Panc1 (cell line): Measurements from ENCODE around the gene ELP1. TPM values are rescaled to one million over a fixed set of nuclear protein-coding genes. Genes with fewer than 3 reads are reported as not detected.

ENCODE experiments used
- ATAC-seq: fragments of 200-7000 bp; cut with Tn5 transposase; 2 replicates; pipeline ENCODE4 v1.9.1; 2020; ENCODE audit warnings: mild to moderate bottlenecking, moderate library complexity
- Bru-seq: library from RNA; stranded (reverse); fragments of 400-500 nt; gene quantifications from one replicate; lab custom pipeline; 2021; lab: Mats Ljungman, UMichigan
- BruChase-seq, 2 experiments: library from RNA; stranded (reverse); fragments of 400-500 nt; gene quantifications; one replicate each; lab custom pipeline; 2021; lab: Mats Ljungman, UMichigan
- BruUV-seq: library from RNA; stranded (reverse); fragments of 400-500 nt; replicated peaks from 2 replicates; lab custom pipeline; 2021; lab: Mats Ljungman, UMichigan
- CTCF ChIA-PET: fragments of 300-600 bp; sonication (Branson Sonifier 250); formaldehyde crosslinking; loops from one replicate; lab custom pipeline; 2022; ENCODE audit warnings: antibody characterized with exemption; lab: Charles Lee
- POLR2A ChIA-PET: fragments of 300-600 bp; sonication (Branson Sonifier 250); formaldehyde crosslinking; loops from one replicate; lab custom pipeline; 2022; ENCODE audit warnings: antibody characterized with exemption; lab: Charles Lee
- DNase-seq: peaks from one replicate; pipeline ENCODE4 v3.0.0-alpha.2; 2010; ENCODE audit warnings: low read depth, low spot score
- H3K27ac ChIP-seq: 2 replicates; pipeline ENCODE4 v1.5.1; 2011; ENCODE audit warnings: mild to moderate bottlenecking, low read length, inconsistent platforms
- H3K27me3 ChIP-seq: fragments of 200-500 bp; sonication (Bioruptor generic); 2 replicates; pipeline ENCODE4 v1.6.0; 2014; ENCODE audit warnings: low read length, inconsistent platforms; ENCODE audit not compliant: control insufficient read depth, insufficient read depth
- H3K36me3 ChIP-seq: fragments of 200-500 bp; sonication (Bioruptor generic); 2 replicates; pipeline ENCODE4 v1.5.1; 2014; ENCODE audit warnings: inconsistent platforms, mild to moderate bottlenecking, low read length, moderate library complexity; ENCODE audit not compliant: control insufficient read depth, insufficient read depth
- H3K4me1 ChIP-seq: 2 replicates; pipeline ENCODE4 v1.5.1; 2011; ENCODE audit warnings: inconsistent platforms, mild to moderate bottlenecking, low read length, moderate library complexity; ENCODE audit not compliant: control insufficient read depth, insufficient read depth
- H3K4me3 ChIP-seq, 2 experiments: 2 replicates each; pipeline ENCODE4 v1.5.1; 2011 to 2012; ENCODE audit warnings: low read depth in 2 of 2, low read length in 2 of 2, mild to moderate bottlenecking in 2 of 2, inconsistent platforms in 1 of 2, moderate library complexity in 1 of 2
- H3K9me3 ChIP-seq: fragments of 200-500 bp; sonication (Bioruptor generic); 2 replicates; pipeline ENCODE4 v1.5.1; 2014; ENCODE audit warnings: low read depth, mild to moderate bottlenecking, inconsistent platforms, low read length, moderate library complexity; ENCODE audit not compliant: control insufficient read depth, insufficient read depth
- CTCF ChIP-seq: fragments of 450-650 bp; IDR thresholded peaks from 2 replicates; pipeline ENCODE4 v1.5.1; 2017; ENCODE audit warnings: mild to moderate bottlenecking
- POLR2AphosphoS5 ChIP-seq: IDR thresholded peaks from 2 replicates; pipeline ENCODE4 v1.6.1; 2012; ENCODE audit warnings: mild to moderate bottlenecking, low read depth, low read length, moderate library complexity
- REST ChIP-seq, 2 experiments: IDR thresholded peaks; 2 replicates each; pipeline ENCODE4 v1.6.1; 2011 to 2012; ENCODE audit warnings: low read depth in 2 of 2, control low read depth in 1 of 2, low read length in 1 of 2, mild to moderate bottlenecking in 1 of 2, moderate library complexity in 1 of 2; ENCODE audit not compliant: insufficient read depth in 1 of 2
- SIN3A ChIP-seq: IDR thresholded peaks from 2 replicates; pipeline ENCODE4 v1.6.1; 2012; ENCODE audit warnings: low read depth, mild to moderate bottlenecking, low read length, moderate library complexity, borderline replicate concordance; ENCODE audit not compliant: insufficient read depth
- TCF7L2 ChIP-seq: IDR thresholded peaks from 2 replicates; pipeline ENCODE4 v1.6.1; 2011; ENCODE audit warnings: mild to moderate bottlenecking, low read depth, low read length, inconsistent platforms
- in situ Hi-C: cut with HindIII; loops from 2 replicates; pipeline ENCODE4 v1.10.0; 2016; ENCODE audit warnings: low sequenced_read_pairs, low pct_unique_long_range_greater_than_20kb
- intact Hi-C: fragments of 100-400 bp; cut with micrococcal nuclease; formaldehyde crosslinking; loops from one replicate; pipeline ENCODE4 v1.10.0; 2022; ENCODE audit not compliant: unreplicated experiment
- long read RNA-seq: library from polyadenylated mRNA; unstranded; transcript quantifications from one replicate; pipeline ENCODE4 v2.0.0, GENCODE V29; 2021; ENCODE audit not compliant: unreplicated experiment
- polyA plus RNA-seq: library from polyadenylated mRNA; unstranded; fragments of >200 nt; gene quantifications from one replicate; pipeline ENCODE4 v1.2.1, GENCODE V29; 2012; ENCODE audit warnings: missing spikeins; ENCODE audit not compliant: insufficient read length
- total RNA-seq: library from RNA; stranded (reverse); gene quantifications from one replicate; pipeline ENCODE4 v1.2.1, GENCODE V29; 2021; ENCODE audit not compliant: unreplicated experiment

The ELP1 gene
- total RNA-seq: 17.1 TPM
- polyA plus RNA-seq: 17.5 TPM
- percentile 65 among the genes with signal in this experiment for Bru-seq, nascent RNA
- BruChase-seq, experiment 1, labeled RNA remaining after a 2-hour chase: percentile 70 among the genes with signal in this experiment
- percentile 70 among the genes with signal in this experiment for BruChase-seq, experiment 2, labeled RNA remaining after a 6-hour chase
- long read RNA-seq, full-length matches to known transcripts: 38 of 74 reads
- long read RNA-seq, partial matches to known transcripts: 17 of 74 reads
- long read RNA-seq, other reads (novel, unspliced or antisense): 19 of 74 reads

GRCh38 chr9:108933718-108934322 lies at the start of gene ELP1:
Gene ELP1, minus strand, starts transcription at chr9:108934124. Its CDS starts 2,978 bp downstream, at chr9:108931146.
- in situ Hi-C loops: no loop called here
- ATAC-seq: peak; percentile 92
- H3K27me3 ChIP-seq: no peaks in the 10 kb centered on the region
- no peaks in the 10 kb centered on the region for H3K9me3 ChIP-seq
- intact Hi-C loops: no loop called here
- peak within 1 kb of the TSS; percentile 82 for H3K27ac ChIP-seq
- peak; percentile 22 for DNase-seq
- peak within 1 kb of the TSS; percentile 95 to 96 for H3K4me3 ChIP-seq
- ChIA-PET POLR2A (interaction anchor here (0.6 kb wide), 1 partner anchor 13 kb away, joined by 3 read pairs; no protein-coding TSS in a partner anchor), CTCF (no interaction called here)
- BruUV-seq: no TSS peak
- H3K36me3 ChIP-seq: peaks cover 3% of the 10 kb centered on the region
- TF ChIP-seq TCF7L2 (no peak), REST (IDR thresholded peaks at IDR 0.05; ENCODE audit: insufficient read depth in 1 of 2, low read depth in 2 of 2, low read length in 1 of 2) (no peak), CTCF (peak; percentile 20; the same call in 1 of the 2 replicates)
- peaks cover 9% of the 10 kb centered on the region; the same call in 1 of the 2 replicates for H3K4me1 ChIP-seq

- CTCF ChIA-PET: no interaction called here
- peaks cover 9% of the 10 kb centered on the region; the same call in 1 of the 2 replicates for H3K36me3 ChIP-seq
- DNase-seq (no peak), ATAC-seq (no peak)
- intact Hi-C loops: no loop called here
- H3K4me1 ChIP-seq: no peaks in the 10 kb centered on the region
- POLR2A ChIA-PET: no interaction called here
- no peak overlapping the region for H3K27ac ChIP-seq
- in situ Hi-C loops: no loop called here
- no peak overlapping the region for H3K4me3 ChIP-seq
- no peaks in the 10 kb centered on the region for H3K27me3 ChIP-seq
- no peak for TF ChIP-seq TCF7L2
- no peak for TF ChIP-seq SIN3A
- TF ChIP-seq POLR2AphosphoS5: no peak
- H3K9me3 ChIP-seq: no peaks in the 10 kb centered on the region
- no TSS peak for BruUV-seq
Measured at GRCh38 chr9:108980893-108981292, 47.0 kb upstream of the ELP1 start.
